ENCODE measurements around the gene POLR2L. TPM values are rescaled to one million over a fixed set of nuclear protein-coding genes. Genes with fewer than 3 reads are reported as not detected.

POLR2L gene
- total RNA-seq, 1 donor from 2014 or later, result 127 TPM

GRCh38 chr11:793556-793955, 48.8 kb downstream of the POLR2L start:
- ATAC-seq, result no peak
- Histone ChIP-seq H3K27me3 (ENCODE audit: low read depth) (peaks cover 15% of the 10 kb centered on the region), H3K27ac (no peak overlapping the region), H3K4me1 (peaks cover 36% of the 10 kb centered on the region), H3K36me3 (peaks cover 20% of the 10 kb centered on the region), H3K9me3 (no peaks in the 10 kb centered on the region), H3K4me3 (no peak overlapping the region)
- no peak for TF ChIP-seq CTCF (IDR thresholded peaks at IDR 0.05)
- no peak for DNase-seq
- intact Hi-C loops (cut with DNase I), result no loop called here

- Histone ChIP-seq H3K36me3 (peaks cover 20% of the 10 kb centered on the region), H3K27ac (no peak overlapping the region), H3K4me3 (no peak overlapping the region), H3K9me3 (no peaks in the 10 kb centered on the region), H3K4me1 (peaks cover 32% of the 10 kb centered on the region), H3K27me3 (ENCODE audit: low read depth) (peaks cover 18% of the 10 kb centered on the region)
- TF ChIP-seq CTCF (IDR thresholded peaks at IDR 0.05), result no peak
- DNase-seq (no peak), ATAC-seq (no peak)
- intact Hi-C loops (cut with DNase I), result no loop called here
Observed at GRCh38 chr11:792873-793272, 49.5 kb downstream of the POLR2L start.

GRCh38 chr11:792535-792821, 49.9 kb downstream of the POLR2L start:
- H3K27me3 ChIP-seq (ENCODE audit: low read depth), result peaks cover 18% of the 10 kb centered on the region
- no peaks in the 10 kb centered on the region for H3K9me3 ChIP-seq
- intact Hi-C loops (cut with DNase I), result no loop called here
- no peak for DNase-seq
- peaks cover 30% of the 10 kb centered on the region for H3K4me1 ChIP-seq
- ATAC-seq, result no peak
- no peak overlapping the region for H3K27ac ChIP-seq
- peaks cover 20% of the 10 kb centered on the region for H3K36me3 ChIP-seq
- TF ChIP-seq CTCF (IDR thresholded peaks at IDR 0.05), result no peak
- no peak overlapping the region for H3K4me3 ChIP-seq

GRCh38 chr11:791658-792534, 50.4 kb downstream of the POLR2L start:
- DNase-seq, result no peak
- Histone ChIP-seq H3K36me3 (peaks cover 20% of the 10 kb centered on the region), H3K4me3 (no peak overlapping the region), H3K27me3 (ENCODE audit: low read depth) (peaks cover 18% of the 10 kb centered on the region), H3K9me3 (no peaks in the 10 kb centered on the region), H3K4me1 (peaks cover 24% of the 10 kb centered on the region), H3K27ac (no peak overlapping the region)
- intact Hi-C loops (cut with DNase I), result no loop called here
- no peak for ATAC-seq
- no peak for TF ChIP-seq CTCF (IDR thresholded peaks at IDR 0.05)

- intact Hi-C loops (cut with DNase I), result no loop called here
- TF ChIP-seq CTCF (IDR thresholded peaks at IDR 0.05), result no peak
- Histone ChIP-seq H3K27ac (no peak overlapping the region), H3K9me3 (no peaks in the 10 kb centered on the region), H3K4me1 (peaks cover 16% of the 10 kb centered on the region), H3K4me3 (no peak overlapping the region), H3K27me3 (ENCODE audit: low read depth) (peaks cover 18% of the 10 kb centered on the region), H3K36me3 (peaks cover 20% of the 10 kb centered on the region)
- ATAC-seq (no peak), DNase-seq (no peak)
Observed at GRCh38 chr11:790721-791564, 51.4 kb downstream of the POLR2L start.

All from lower lobe of right lung (tissue), 2 donors.